Activated naive CD4-positive, alpha-beta T cell treated with anti-CD3 and anti-CD28 coated beads, Interleukin-2, amount 50 U/mL, for 24 hours (primary cell): ENCODE data around the gene PECR.

Source experiments
- H3K27ac Mint-ChIP-seq: one replicate; pipeline ENCODE4 v1.8.0; 2021; ENCODE audit warnings: mild to moderate bottlenecking, mixed read lengths
- H3K27me3 Mint-ChIP-seq: one replicate; pipeline ENCODE4 v1.8.0; 2021; ENCODE audit warnings: mixed read lengths
- H3K36me3 Mint-ChIP-seq: one replicate; pipeline ENCODE4 v1.8.0; 2021; ENCODE audit warnings: mixed read lengths
- H3K4me1 Mint-ChIP-seq: one replicate; pipeline ENCODE4 v1.8.0; 2021; ENCODE audit warnings: mixed read lengths
- H3K4me3 Mint-ChIP-seq: one replicate; pipeline ENCODE4 v1.8.0; 2021; ENCODE audit warnings: mild to moderate bottlenecking, mixed read lengths
- H3K9me3 Mint-ChIP-seq: one replicate; pipeline ENCODE4 v1.8.0; 2021; ENCODE audit warnings: mixed read lengths

The PECR gene

DNA sequence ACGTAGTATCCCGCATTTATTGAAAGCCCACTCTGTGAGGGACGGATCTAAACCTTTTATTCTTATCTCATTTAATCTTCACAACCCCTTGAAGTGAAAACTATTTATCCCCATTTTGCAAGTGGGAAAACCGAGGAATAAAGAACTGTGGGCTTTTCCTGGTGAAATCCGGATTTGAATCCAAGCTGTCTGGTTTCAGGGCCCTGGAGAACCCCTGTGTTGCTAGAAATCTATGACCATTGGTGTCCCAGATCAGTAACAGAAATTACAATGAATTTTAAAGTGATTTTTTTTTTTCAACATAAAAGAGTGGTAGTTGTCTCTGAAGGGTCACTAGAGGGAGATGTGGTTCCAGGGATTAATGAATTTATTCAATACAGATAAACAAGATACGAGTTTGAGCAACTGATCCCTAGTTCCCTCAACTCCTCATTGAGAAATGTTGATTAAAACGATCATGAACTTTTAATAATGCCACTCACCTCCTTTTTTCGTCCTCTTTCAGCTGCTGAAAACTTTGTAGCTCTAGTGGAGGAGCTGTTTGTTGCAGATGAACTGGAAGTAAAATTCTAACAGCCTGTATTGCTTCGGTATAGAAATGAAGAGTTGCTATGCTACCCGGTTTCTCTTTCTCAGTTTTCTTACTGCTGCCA is 28.5 kb upstream of the PECR start:
- H3K27ac Mint-ChIP-seq = peak overlapping the region; percentile 100
- H3K9me3 Mint-ChIP-seq = no peaks in the 10 kb centered on the region
- H3K4me3 Mint-ChIP-seq = peak overlapping the region; percentile 100
- peaks cover 60% of the 10 kb centered on the region for H3K4me1 Mint-ChIP-seq
- peaks cover 34% of the 10 kb centered on the region for H3K36me3 Mint-ChIP-seq
- no peaks in the 10 kb centered on the region for H3K27me3 Mint-ChIP-seq

DNA sequence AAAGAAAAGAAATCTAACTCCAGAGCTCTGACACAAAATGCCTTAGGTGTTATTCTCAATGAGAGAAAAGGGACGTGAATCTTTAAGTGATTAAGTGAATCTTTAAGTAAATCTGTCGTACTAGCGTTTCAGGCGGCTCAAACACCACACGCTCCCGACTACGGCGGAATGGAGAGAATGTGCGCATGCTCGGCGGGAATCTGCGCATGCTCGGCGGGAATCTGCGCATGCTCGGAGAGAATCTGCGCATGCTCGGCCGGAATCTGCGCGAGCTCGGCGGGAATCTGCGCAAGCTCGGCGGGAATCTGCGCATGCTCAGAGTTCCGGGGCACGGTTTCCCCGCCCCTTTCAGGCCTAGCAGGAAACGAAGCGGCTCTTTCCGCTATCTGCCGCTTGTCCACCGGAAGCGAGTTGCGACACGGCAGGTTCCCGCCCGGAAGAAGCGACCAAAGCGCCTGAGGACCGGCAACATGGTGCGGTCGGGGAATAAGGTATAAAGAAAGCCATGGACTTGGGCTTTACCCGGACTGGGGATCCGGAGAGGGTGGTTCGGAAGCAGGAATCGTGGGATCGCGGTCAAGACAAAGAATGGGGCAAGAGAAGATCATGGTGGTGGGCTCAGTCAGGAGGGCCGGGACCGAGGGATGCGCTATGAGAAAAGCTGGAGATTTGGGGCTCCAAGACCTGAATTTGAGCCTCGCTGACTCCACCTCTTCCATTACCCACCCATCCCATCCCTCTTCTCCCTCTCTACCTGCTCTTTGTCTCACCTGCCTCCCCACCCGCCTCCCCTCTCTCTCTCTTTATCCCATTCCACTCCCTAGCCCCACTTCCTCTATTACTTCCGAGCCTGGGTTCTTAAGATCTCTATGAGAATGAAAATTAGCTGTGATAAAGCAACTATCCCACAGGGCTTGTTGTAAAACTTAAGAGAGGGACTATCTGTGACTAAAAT is 27.6 kb upstream of the PECR start, which contains the start of gene XRCC5:
Gene XRCC5 (plus strand): TSS at position 382 of the 955 bp plus-strand sequence. CDS start 89 bp downstream, at position 471.
- Mint-ChIP-seq H3K9me3 (no peaks in the 10 kb centered on the region), H3K36me3 (peaks cover 30% of the 10 kb centered on the region), H3K4me3 (peak within 1 kb of the TSS; percentile 100), H3K27ac (peak within 1 kb of the TSS; percentile 100), H3K27me3 (no peaks in the 10 kb centered on the region), H3K4me1 (peaks cover 51% of the 10 kb centered on the region)

DNA sequence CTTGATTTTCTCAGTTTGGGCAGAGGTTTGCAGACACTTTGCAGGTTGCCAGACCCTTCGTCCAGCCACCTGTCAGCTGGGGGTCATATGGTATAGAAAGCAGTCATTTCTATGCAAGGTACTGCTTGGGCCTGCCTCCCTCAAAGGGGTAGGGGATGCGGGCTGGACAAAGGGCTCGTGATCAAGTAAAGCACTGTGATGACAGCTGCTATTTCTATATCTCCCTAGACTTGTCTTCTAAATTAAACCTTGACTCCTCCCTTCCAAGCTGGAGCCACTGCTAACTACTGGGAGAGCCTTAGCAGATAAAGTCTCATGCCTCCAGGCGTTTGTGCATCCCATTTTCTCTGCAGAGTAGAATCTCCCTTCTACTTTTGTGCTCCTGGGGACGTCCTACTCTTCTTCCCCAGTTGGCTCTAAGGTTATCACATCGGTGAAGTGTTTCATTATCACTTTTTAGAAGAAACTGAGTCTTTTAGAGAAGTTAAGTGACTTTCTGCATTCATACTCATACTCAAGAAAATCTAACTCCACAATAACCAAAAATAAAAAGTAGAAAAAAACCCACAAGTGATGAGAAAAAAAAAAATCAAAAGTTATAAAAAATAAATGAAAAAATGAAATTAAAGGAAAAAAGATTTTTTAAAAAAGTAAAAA is 26.8 kb upstream of the PECR start:
- Mint-ChIP-seq H3K4me3 (peak overlapping the region; percentile 100), H3K9me3 (no peaks in the 10 kb centered on the region), H3K27me3 (no peaks in the 10 kb centered on the region), H3K27ac (peak overlapping the region; percentile 100), H3K36me3 (peaks cover 26% of the 10 kb centered on the region), H3K4me1 (peaks cover 43% of the 10 kb centered on the region)

DNA sequence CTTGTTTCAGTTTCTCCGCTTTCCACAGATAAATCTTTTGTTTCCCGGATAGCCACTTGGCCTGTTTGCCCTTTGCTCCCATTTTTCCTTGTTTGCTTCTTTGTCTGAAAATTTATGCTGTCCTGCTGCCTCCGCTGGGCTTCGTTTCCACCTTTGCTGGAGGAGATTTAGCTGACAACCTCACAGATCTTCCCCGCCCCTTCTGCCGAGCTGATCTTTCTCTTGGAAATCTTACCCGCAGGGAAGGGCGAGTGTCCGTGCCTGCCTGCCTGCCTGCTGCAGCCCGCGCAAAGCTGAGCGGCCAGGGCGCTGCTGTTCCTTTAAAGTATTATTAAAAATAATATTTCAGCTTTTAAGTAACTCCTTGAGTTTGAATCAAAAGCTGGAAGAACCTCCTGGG is 26.2 kb upstream of the PECR start:
- Mint-ChIP-seq H3K36me3 (peaks cover 19% of the 10 kb centered on the region), H3K9me3 (no peaks in the 10 kb centered on the region), H3K27me3 (no peaks in the 10 kb centered on the region), H3K4me3 (peak overlapping the region; percentile 100), H3K27ac (no peak overlapping the region), H3K4me1 (peaks cover 36% of the 10 kb centered on the region)

DNA sequence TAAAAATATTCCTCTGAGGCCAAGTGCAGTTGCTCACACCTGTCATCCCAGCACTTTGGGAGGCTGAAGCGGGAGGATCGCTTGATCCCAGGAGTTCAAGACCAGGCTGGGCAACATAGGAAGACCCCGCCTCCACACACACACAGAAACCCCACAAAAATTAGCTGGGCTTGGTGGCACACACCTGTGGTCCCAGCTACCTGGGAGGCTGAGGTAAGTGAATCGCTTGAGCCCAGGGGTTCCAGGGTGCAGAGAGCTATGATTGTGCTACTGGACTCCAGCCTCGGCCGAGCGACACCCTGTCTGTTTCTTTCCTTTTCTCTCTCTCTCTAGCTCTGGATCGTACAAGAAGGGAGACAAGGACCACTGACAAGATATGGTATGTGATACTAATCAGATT is 25.7 kb upstream of the PECR start:
- Mint-ChIP-seq H3K4me3 (no peak overlapping the region), H3K9me3 (no peaks in the 10 kb centered on the region), H3K27me3 (no peaks in the 10 kb centered on the region), H3K4me1 (peaks cover 32% of the 10 kb centered on the region), H3K36me3 (peaks cover 17% of the 10 kb centered on the region), H3K27ac (no peak overlapping the region)

DNA sequence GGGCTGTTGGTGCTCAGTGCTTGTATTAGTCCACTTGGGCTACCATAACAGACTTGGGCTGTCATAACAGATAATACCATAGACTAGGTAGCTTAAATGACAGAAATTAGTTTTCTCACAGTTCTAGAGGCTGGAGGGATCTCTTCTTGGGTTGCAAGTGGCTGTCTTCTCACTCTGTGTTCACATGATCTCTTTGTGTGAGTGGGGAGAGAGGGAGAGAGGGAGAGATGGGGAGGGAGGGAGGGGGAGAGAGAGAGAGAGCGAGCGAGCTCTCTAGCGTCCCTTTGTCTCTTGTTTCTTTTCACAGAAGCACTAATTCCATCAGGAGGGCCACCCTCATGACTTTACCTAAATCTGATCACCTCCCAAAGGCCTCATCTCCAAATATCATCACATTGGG is 23.1 kb upstream of the PECR start:
- no peak overlapping the region for H3K27ac Mint-ChIP-seq

DNA sequence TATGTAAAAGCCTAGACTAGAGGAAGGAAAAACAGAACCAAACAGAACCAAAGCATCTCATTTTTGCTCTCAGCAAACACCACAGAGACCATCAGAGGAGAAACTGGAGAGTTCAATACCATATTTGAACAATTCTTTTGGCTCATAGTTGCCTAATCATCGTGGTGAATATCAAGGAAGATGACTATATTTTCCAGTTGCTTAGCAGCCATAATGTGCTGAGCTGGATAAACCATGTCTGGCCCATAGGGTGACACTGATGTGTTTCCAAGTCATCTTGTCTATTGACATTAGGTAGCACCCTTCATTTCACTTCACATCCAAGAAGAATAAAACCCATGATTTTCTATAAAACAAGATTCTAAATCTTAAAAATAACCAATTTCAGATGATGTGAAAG is 21.6 kb upstream of the PECR start:
- H3K4me3 Mint-ChIP-seq = no peak overlapping the region
- H3K36me3 Mint-ChIP-seq = peaks cover 5% of the 10 kb centered on the region
- H3K9me3 Mint-ChIP-seq = no peaks in the 10 kb centered on the region
- no peak overlapping the region for H3K27ac Mint-ChIP-seq
- no peaks in the 10 kb centered on the region for H3K27me3 Mint-ChIP-seq
- H3K4me1 Mint-ChIP-seq = no peaks in the 10 kb centered on the region

More for the DNA sequence above, 23.1 kb upstream of the PECR start:
- H3K4me1 Mint-ChIP-seq = peaks cover 9% of the 10 kb centered on the region
- no peaks in the 10 kb centered on the region for H3K9me3 Mint-ChIP-seq
- H3K4me3 Mint-ChIP-seq = no peak overlapping the region
- H3K27me3 Mint-ChIP-seq = no peaks in the 10 kb centered on the region
- peaks cover 9% of the 10 kb centered on the region for H3K36me3 Mint-ChIP-seq

DNA sequence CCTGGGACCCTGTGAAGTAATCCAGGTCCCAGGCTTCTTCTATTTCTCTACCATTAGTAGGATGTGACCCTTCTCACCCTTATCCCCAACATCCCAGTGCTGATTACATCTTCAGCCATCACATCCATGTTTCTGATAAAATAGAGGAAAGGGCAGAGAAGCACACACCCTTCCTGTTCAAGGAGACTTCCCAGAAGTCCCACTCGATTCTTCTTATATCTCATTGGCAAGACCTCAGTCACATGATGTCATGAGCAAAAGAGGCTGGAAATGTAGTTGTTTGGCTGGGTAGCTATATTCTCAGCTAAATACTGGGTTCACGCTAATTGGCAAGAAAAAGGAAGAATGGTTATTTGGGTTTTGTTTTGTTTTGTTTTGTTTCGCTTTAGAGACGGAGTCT is 19.5 kb upstream of the PECR start:
- Mint-ChIP-seq H3K4me1 (no peaks in the 10 kb centered on the region), H3K27me3 (no peaks in the 10 kb centered on the region), H3K36me3 (peaks cover 5% of the 10 kb centered on the region), H3K4me3 (no peak overlapping the region), H3K27ac (no peak overlapping the region), H3K9me3 (no peaks in the 10 kb centered on the region)

DNA sequence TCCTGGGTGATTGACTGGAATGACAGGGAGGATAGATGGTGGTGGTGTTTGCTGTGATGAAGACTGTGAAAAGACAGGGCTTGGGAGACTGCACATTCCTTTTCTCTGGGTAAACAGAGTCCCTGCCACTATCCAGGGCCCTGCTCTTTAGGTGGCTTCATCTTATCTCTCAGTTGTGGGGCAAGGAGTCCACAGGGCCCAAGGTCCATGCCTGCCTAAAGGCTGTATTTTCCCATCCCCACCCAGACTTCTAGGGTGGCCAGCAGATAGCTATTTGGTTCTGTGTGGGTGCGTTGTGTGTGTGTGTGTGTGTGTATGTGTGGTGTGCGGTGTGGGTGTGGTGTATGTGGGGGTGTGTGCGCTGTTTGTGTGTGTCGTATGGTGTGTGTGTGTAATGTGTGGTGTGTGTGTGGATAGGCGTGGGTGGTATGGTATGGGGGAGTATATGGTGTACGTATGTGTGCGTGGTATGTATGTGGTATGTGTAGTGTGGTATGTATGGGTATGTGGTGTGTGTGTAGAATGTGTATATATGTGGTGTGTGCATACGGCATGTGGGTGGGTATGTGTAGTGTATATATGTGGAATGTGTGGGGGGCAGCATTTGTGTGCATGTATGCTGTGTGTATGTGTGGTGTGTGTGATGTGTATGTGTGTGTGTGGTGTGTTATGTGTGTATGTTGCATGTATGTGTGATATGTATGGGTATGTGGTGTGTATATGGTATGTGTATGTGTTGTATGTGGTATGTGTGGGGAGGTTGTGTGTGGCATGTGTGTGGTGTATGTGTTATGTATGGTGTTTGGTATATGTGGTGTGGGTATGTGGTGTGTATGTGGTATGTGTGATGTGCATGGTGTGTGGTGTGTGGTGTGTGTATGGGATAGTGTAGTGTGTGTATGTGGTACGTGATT is 17.1 kb upstream of the PECR start:
- Mint-ChIP-seq H3K27ac (no peak overlapping the region), H3K4me1 (peaks cover 3% of the 10 kb centered on the region), H3K27me3 (no peaks in the 10 kb centered on the region), H3K9me3 (no peaks in the 10 kb centered on the region), H3K4me3 (no peak overlapping the region), H3K36me3 (peaks cover 7% of the 10 kb centered on the region)

DNA sequence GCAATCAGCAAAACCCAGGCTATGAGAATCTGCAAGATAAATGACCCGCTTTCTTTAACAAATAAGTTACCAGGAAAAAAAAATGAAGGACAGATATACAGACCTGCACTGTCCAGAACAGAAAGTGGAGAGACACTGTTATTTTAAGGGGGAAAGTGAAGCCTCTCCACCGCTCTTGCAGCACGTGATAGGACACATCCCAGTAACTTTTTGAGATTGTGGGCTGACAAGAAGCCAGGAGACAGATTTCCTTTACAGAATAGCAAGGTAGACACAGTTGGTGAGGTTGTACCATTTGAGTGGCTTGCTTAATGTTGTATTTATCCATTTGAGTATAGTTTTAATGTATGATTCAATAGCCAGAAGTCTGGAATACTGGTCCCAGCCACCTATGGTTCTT is 13.1 kb upstream of the PECR start:
- no peaks in the 10 kb centered on the region for H3K9me3 Mint-ChIP-seq
- no peaks in the 10 kb centered on the region for H3K27me3 Mint-ChIP-seq
- no peak overlapping the region for H3K27ac Mint-ChIP-seq
- H3K4me1 Mint-ChIP-seq = peaks cover 23% of the 10 kb centered on the region
- H3K4me3 Mint-ChIP-seq = no peak overlapping the region
- peaks cover 3% of the 10 kb centered on the region for H3K36me3 Mint-ChIP-seq

DNA sequence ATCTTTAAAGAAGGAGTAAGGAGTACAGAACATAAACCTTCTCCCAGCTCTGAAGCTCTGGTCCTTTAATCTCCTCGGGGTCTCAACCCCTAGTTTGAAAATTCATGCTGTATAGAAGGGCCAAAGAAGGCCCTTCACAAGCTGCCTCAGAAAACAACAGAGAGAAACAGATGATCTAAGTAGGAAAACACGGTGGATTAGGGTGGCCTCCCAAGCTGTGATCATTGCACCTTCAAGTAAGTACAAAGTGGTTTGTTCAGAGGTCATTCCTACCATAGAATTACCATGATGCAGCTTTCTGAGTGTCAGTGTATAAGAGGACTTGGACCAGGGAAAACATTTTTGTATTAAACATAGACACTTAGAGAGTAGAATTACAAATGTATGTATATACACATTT is 11.0 kb upstream of the PECR start:
- H3K4me3 Mint-ChIP-seq = no peak overlapping the region
- no peaks in the 10 kb centered on the region for H3K27me3 Mint-ChIP-seq
- H3K36me3 Mint-ChIP-seq = peaks cover 8% of the 10 kb centered on the region
- H3K4me1 Mint-ChIP-seq = peaks cover 29% of the 10 kb centered on the region
- no peaks in the 10 kb centered on the region for H3K9me3 Mint-ChIP-seq
- no peak overlapping the region for H3K27ac Mint-ChIP-seq

DNA sequence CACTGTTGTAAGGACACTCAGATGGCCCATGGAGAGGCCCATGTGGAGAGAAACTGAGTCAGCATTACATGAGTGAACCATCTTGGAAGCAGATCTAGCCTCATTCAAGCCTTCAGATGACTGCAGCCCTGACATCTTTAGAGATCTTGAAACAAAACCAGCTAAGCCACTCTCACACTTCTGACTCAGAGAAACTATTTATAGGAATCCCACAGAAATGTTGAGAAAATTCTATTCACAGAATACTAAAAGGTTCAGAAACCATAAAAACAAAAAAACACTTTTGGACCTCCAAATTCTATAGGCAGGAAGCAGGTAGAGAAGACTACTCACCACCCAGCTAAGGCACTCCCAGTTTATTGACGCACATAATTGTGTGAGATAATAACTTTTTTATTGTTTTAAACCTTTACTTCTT is 8.8 kb upstream of the PECR start:
- Mint-ChIP-seq H3K36me3 (peaks cover 6% of the 10 kb centered on the region), H3K9me3 (no peaks in the 10 kb centered on the region), H3K4me1 (peaks cover 43% of the 10 kb centered on the region), H3K27me3 (no peaks in the 10 kb centered on the region), H3K4me3 (no peak overlapping the region), H3K27ac (no peak overlapping the region)

DNA sequence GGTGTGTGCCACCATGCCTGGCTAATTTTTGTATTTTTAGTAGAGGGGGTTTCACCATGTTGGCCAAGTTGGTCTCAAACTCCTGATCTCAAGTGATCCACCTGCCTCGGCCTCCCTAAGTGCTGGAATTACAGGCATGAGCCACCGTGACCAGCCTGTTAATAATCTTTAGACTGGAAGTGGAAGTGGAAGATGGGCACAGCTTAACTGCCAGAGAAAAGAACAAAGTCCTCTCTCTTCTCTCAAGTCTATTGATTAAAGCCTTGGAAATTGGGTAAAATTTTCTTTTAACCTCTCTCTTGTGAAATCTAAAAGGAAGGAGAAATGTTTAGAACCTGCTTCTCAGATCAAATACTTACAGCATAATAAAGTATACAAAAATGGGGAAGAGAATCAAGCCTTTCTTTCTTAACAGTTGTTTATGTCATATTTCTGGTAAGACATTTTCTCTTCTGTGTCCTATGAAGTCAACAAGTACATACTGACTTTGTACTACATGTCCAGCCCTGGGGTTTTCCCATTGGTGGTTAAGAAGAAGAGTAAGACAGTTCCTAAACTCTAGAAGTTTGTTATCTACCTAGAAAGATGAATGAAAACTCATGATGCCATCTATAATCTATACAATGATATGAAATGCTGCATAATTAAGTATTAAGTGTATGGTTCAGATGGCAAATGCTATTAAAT is 4.7 kb upstream of the PECR start:
- H3K4me3 Mint-ChIP-seq = no peak overlapping the region
- peaks cover 71% of the 10 kb centered on the region for H3K4me1 Mint-ChIP-seq
- H3K27ac Mint-ChIP-seq = peak overlapping the region; percentile 44
- H3K36me3 Mint-ChIP-seq = peaks cover 6% of the 10 kb centered on the region
- H3K9me3 Mint-ChIP-seq = no peaks in the 10 kb centered on the region
- H3K27me3 Mint-ChIP-seq = no peaks in the 10 kb centered on the region

DNA sequence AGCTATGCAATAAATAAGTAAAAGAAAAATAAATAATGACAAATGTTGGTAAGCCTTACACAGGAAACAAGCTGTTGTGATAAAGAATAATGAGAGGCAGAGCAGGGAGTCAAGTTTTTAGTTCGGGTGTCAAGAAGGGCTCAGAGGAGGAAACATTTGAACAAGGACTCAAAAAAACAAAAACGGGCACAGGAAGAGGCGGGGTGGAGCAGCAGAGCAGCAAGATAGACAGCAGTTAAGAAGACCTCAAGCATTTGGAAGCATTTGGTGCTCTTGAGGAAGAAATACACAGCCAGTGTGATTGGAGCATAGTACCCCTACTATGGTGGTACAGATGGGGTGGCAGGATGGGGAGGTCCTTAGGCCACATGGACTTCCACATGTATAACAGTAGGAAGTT is 2.9 kb upstream of the PECR start:
- Mint-ChIP-seq H3K4me3 (peak overlapping the region; percentile 72), H3K4me1 (peaks cover 74% of the 10 kb centered on the region), H3K27me3 (no peaks in the 10 kb centered on the region), H3K27ac (peak overlapping the region; percentile 96), H3K9me3 (no peaks in the 10 kb centered on the region), H3K36me3 (peaks cover 5% of the 10 kb centered on the region)
